Erythroblast (primary cell): ENCODE results near the gene RAMP1.

ENCODE experiments used
- GATA1 ChIP-seq: IDR thresholded peaks from 2 replicates; pipeline ENCODE4 v1.6.1; 2011; ENCODE audit warnings: low read depth, mild to moderate bottlenecking, control low read depth, low read length, moderate library complexity
- POLR2A ChIP-seq: IDR thresholded peaks from 2 replicates; pipeline ENCODE4 v1.6.1; 2011; ENCODE audit warnings: mild to moderate bottlenecking, low read length

- TF ChIP-seq POLR2A (no peak), GATA1 (no peak)
Observed at GRCh38 chr2:237955640-237956401, 96.4 kb downstream of the RAMP1 start.
